NCI-H2081 treated with DMSO at 0.1 percent for 48 hours (cell line): ENCODE data around the gene PHACTR2.
"Not testable (repeated sequence)": the region's sequence is repeated elsewhere in the genome, so short reads cannot be mapped to it uniquely, and the experiment has no call there.

Experiments
- DNase-seq: peaks from one replicate; lab custom pipeline; 2025; lab: John Stamatoyannopoulos, UW

The PHACTR2 gene

DNA sequence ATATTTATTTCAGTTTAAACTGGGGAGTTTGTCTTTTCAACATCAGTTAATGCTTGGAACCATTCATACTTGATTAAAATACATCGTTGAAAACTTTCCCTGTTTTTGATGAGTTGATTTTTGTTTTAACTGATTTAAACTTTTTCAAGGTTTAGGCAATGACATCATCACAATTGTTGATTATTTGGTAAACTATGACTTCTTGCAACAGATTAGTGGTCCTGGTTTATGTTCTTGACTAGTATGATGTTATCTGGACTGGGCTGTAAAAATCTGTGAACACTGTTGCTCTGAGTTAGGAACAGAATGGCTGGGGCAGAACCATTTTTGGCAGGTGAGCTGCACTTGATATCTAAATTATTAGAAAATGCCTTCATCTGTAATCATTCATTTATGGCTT, 186.5 kb downstream of the PHACTR2 start, which contains the start of gene ZC2HC1B:
TSS of gene ZC2HC1B (plus strand) at position 241 of the 400 bp plus-strand sequence. CDS start at position 307, 66 bp downstream.
- no peak for DNase-seq

DNA sequence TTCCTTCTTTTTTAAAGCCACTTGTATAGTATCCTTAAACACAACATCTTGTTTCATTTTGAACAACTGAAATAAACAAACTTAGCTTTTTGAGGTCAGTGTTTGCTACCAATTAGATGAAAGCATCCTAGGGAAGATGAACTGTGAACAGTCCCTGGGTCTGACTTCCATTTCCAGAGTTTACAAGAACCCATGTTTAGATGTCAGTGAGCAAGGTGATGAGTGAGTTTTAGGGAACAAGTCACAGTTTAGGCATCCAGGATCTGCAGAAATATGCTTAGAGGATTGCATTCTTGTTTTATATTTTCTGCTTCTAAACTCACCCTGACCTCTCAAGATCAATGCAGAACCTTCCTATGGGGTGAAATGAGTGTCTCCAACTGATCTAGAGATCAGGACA, 189.5 kb downstream of the PHACTR2 start:
- no peak for DNase-seq

DNA sequence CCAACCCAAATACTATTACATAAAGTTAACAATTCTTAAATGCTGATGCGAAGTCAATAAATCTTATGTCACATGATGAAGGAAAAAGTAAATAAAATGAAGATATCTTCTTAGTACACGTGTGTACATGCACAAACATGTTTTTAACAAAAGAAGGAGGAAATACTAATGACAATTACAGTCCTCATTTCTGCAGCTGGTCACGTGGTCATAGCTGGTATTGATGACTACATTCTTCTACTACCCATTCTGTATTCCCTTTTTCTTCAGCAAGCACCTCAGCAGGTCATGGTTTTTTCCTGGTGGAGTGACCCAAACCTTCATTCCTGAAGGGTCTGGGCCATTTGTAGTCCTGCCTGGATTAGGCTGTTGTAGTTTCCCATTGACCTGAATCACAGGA, 191.0 kb downstream of the PHACTR2 start:
- not testable (repeated sequence) for DNase-seq

DNA sequence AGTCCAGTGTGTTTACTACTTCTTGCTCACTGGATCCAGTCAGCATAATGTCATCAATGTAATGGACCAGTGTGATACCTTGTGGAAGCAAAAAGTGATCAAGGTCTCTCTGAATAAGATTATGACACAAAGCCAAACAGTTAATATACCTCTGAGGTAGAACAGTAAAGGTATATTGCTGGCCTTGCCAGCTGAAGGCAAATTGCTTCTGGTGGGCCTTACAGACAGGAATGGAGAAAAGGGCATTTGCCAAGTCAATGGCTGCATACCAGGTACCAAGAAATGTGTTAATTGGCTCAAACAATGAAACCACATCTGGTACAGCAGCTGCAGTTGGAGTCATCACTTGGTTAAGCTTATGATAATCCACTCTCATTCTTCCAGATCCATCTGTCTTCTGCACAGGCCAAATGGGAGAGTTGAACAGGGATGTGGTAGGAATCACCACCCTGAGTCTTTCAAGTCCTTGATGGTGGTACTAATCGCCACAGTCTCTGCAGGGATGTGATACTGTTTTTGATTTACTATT, 193.5 kb downstream of the PHACTR2 start:
- DNase-seq: not testable (repeated sequence)

DNA sequence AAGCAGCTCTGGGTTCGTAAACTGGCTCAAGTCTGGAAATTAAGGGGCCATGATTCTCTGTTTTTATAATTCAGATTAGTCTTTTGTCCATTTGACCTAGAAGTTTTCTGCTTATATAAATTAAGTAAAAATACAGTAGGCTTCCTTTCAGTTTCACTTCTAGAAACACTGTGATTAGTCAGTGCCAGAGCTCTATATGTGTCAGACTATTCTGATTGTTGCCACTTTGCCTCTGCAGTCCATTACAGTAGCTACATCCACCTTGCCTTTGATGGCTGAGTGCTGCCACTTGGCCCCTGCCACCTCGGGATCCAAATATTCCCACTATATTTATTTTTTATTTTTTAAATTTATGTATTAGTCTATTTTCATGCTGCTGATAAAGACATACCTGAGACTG, 194.4 kb downstream of the PHACTR2 start:
- no peak for DNase-seq

DNA sequence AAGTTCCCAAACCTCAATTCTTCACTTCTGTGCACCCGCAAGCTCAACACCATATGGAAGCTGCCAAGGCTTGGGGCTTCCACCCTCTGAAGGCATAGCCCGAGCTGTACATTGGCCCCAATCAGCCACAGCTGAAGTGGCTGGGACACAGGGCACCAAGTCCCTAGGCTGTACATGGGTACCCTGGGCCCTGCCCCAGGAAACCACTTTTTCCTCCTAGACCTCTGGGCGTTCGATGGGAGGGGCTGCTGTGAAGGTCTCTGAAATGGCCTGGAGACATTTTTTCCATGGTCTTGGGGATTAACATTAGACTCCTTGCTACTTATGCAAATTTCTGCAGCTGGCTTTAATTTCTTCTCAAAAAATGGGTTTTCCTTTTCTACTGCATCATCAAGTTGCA, 195.8 kb downstream of the PHACTR2 start:
- DNase-seq: not testable (repeated sequence)

DNA sequence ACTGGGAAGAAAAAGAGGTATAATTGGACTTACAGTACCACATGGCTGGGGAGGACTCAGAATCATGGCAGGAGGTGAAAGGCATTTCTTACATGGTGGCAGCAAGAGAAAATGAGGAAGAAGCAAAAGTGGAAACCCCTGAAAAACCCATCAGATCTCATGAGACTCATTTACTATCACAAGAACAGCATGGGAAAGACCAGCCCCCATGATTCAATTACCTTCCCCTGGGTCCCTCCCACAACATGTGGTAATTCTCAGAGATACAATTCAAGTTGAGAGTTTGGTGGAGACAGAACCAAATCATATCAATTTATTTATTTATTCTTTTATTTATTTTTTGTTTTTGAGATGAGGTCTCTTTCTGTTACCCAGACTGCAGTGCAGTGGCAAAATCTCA, 196.7 kb downstream of the PHACTR2 start:
- DNase-seq: not testable (repeated sequence)

DNA sequence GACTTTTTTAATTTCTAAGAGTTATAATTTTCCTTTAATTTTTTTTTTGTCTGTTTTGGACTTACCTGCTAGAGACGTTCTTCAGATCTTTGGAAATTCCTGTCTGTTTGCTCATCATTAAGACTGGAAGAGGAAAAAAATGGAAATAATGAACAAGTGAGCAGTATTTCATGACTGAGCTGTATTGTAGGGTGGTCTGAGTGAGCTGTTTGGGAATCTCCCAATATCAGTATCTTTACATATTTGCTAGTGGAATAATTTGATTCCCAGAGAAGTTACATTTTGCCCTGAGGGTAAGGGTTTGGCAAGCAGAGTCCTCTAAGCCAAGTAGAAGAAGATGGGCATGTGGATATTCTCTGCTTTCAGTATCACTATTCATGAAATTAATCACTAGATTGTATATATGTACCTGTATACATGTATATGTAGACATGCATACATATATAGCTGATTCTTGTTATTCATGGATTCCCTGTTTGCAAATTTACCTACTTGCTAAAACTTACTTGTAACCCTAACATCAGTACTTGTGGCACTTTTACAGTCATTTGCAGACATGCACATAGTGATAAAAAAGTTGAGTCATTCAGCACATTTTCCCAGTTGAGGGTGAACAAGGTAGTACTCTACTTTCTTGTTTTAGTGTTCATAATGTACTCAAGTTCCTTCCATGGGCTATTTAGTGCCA, 200.0 kb downstream of the PHACTR2 start:
- DNase-seq: no peak

DNA sequence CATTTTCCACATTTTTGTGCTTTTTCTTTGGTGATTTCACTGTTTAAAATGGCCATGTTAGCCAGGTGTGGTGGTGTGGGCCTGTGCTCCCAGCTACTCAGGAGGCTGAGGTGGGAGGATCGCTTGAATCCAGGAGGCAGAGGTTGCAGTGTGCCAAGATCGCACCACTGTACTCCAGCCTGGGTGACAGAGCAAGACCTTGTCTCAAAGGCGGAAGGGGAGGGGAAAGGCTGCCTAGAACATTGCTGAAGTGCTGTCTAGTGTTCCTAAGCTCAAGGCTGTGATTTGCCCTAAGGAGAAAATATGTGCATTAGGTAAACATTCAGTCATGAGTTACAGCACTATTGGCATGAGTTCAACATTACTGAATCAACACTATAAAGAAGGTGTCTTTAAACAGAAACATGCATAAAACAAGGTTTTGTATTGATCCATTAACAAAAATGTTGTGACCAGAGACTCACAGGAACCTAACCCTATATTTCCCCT, 200.6 kb downstream of the PHACTR2 start:
- no peak for DNase-seq

DNA sequence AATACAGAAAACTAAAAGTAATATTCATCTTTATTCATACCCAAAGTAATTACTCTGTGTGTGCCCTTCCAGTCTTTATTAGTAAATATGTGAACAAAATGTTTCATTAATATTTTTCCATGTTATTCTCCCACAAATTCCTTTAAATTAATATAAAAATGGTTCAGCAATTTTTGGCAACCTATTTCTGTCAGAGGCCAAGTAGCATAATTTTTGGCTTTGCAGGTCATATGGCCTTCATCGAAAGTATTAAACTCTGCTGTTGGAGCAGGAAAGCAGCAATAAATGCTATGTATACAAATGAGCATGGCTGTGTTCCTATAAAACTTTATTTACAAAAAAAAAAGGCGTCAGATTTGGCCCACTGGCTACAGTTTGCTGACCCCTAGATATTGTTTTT, 202.6 kb downstream of the PHACTR2 start:
- DNase-seq: no peak
